ENCODE data around the gene PCTP. TPM values are rescaled to one million over a fixed set of nuclear protein-coding genes. Genes with fewer than 3 reads are reported as not detected.
A peak's percentile ranks its signal among the peaks of the same experiment; 100 is the strongest.

The PCTP gene
- total and polyA plus RNA-seq, 2 experiments from 2014 or later, result 23.4 to 28.5 TPM

DNA sequence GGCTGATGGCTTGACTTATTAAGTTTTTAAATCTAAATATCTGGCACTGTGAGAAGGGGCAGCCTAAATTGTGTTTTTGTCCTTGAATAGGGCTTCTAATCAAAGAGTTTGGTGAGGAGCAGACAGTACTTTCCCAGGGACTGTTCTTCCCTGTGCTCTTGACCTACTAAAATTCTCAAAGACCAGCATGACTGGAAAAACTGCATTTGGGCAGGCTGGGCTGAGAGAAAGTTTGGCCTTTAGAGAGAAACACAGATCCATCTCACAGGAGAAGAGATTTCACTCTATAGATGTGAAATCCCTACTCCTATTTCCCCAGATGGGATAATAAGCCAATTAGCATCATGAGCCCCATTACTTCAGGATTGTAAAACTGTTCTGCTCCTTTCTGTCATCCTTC lies 7.3 kb downstream of the PCTP start:
- TF ChIP-seq, protein P1, sequence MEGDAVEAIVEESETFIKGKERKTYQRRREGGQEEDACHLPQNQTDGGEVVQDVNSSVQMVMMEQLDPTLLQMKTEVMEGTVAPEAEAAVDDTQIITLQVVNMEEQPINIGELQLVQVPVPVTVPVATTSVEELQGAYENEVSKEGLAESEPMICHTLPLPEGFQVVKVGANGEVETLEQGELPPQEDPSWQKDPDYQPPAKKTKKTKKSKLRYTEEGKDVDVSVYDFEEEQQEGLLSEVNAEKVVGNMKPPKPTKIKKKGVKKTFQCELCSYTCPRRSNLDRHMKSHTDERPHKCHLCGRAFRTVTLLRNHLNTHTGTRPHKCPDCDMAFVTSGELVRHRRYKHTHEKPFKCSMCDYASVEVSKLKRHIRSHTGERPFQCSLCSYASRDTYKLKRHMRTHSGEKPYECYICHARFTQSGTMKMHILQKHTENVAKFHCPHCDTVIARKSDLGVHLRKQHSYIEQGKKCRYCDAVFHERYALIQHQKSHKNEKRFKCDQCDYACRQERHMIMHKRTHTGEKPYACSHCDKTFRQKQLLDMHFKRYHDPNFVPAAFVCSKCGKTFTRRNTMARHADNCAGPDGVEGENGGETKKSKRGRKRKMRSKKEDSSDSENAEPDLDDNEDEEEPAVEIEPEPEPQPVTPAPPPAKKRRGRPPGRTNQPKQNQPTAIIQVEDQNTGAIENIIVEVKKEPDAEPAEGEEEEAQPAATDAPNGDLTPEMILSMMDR (IDR thresholded peaks at IDR 0.05; ENCODE audit: low read depth, low read length), result no peak
- Histone ChIP-seq H3K36me3 (no peaks in the 10 kb centered on the region), H3K9me3 (ENCODE audit: low read depth) (no peaks in the 10 kb centered on the region), H3K4me1 (ENCODE audit: low read depth) (no peaks in the 10 kb centered on the region), H3K4me3 (no peak overlapping the region), H3K27ac (no peak overlapping the region), H3K27me3 (no peaks in the 10 kb centered on the region)
- no peak for DNase-seq (ENCODE audit: low read depth in 1 of 2, low spot score in 1 of 2)

DNA sequence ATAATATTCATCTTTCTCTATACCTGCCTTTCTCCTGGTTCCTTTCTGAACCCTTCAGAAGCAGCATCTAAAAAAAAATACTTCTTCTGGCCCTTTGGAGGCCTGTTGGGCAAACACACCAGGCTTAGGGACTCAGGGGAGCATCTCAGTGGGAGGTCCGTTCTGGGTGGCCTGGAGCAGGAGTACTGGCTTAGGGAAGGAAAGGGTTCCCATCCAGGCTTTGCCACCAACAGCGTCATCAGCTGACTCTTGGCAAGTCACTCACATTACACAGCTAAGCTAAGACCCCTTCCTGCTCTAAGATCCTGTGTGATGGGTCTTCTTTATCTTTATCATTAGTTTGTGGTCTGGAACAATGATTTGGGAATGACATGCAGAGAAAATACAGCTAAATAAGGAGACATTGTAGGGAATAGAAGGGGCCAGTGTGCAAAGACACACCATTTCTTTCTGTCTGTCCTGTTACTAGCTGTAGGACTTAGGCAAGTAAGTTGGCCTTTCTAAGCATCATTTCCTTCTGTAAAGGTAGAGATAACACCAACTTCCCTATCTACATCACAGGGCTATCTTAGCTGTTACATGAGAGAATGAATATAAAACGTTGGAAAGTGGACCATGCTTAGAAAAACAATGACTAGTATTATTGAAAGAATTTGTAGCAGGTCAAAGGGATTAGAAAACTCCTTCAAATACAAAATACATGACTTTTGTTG lies 9.9 kb downstream of the PCTP start:
- Histone ChIP-seq H3K9me3 (ENCODE audit: low read depth) (no peaks in the 10 kb centered on the region), H3K4me3 (no peak overlapping the region), H3K4me1 (ENCODE audit: low read depth) (no peaks in the 10 kb centered on the region), H3K27ac (no peak overlapping the region), H3K36me3 (no peaks in the 10 kb centered on the region), H3K27me3 (no peaks in the 10 kb centered on the region)
- TF ChIP-seq, protein P1 (IDR thresholded peaks at IDR 0.05; ENCODE audit: low read depth, low read length), result no peak
- DNase-seq (ENCODE audit: low read depth in 1 of 2, low spot score in 1 of 2), result peak in 1 of 2 donors; percentile 61

DNA sequence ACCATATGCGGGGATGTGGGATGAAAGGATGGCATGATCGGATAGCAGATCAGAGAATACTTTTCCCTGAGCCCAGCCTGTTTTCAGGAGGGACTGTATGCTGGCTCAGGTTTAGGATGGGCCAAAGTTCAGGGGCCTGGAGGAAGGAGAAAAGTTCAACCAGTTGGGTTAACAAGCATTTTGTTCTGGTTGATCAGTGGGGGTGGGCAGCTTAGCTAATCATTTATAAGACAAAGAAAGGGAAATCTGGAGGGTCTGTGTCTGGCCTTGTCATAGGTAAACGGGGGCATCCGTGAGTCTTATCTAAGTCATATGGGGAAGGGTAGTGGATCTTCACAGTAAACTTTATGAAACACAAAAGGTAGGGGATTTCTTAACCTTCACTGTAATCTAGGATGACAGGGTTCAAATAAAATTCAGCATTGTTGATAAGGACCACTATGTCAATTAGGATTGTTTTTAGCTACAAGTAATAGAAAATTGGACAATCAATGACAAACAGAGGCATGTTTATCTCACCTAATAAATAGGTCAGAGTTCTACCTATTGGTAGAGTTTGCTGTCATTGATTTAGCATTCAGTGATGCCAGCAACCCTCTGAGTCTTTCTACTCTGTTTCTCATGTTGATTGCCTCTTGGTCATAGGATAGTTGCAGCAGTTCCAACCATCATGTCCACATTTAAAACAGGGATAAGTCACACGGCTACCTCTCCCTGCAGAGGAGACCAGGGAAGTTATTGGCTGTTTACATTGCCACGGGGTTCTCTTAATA lies 11.4 kb downstream of the PCTP start:
- H3K27ac ChIP-seq, result no peak overlapping the region
- H3K4me3 ChIP-seq, result no peak overlapping the region
- no peaks in the 10 kb centered on the region for H3K27me3 ChIP-seq
- no peak for DNase-seq (ENCODE audit: low read depth in 1 of 2, low spot score in 1 of 2)
- no peaks in the 10 kb centered on the region for H3K4me1 ChIP-seq (ENCODE audit: low read depth)
- no peaks in the 10 kb centered on the region for H3K9me3 ChIP-seq (ENCODE audit: low read depth)
- H3K36me3 ChIP-seq, result no peaks in the 10 kb centered on the region
- TF ChIP-seq, protein P1 (IDR thresholded peaks at IDR 0.05; ENCODE audit: low read depth, low read length), result no peak

DNA sequence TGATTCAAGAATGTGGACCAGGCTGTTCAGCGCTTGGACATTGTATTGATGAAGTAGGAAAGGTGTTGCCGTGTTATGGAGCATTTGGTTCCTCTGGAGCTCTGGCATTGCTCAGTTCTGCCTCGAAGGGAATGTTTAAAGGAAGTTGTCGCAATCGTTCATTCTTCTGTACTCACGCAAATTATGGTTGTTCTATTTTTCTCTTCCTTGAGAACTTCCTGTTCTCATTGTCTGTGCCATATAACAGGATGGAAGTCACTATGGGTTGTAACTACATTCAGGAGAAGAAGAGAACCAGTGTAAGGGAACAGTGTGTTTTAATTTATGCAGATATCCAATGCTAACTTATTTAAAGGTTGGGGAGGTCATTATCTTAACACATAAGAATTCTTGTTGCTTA lies 13.0 kb downstream of the PCTP start:
- no peaks in the 10 kb centered on the region for H3K4me1 ChIP-seq (ENCODE audit: low read depth)
- DNase-seq (ENCODE audit: low read depth in 1 of 2, low spot score in 1 of 2), result peak in 1 of 2 donors; percentile 53
- H3K36me3 ChIP-seq, result no peaks in the 10 kb centered on the region
- TF ChIP-seq, protein P1 (IDR thresholded peaks at IDR 0.05; ENCODE audit: low read depth, low read length), result no peak
- H3K27ac ChIP-seq, result no peak overlapping the region
- no peak overlapping the region for H3K4me3 ChIP-seq
- no peaks in the 10 kb centered on the region for H3K27me3 ChIP-seq
- H3K9me3 ChIP-seq (ENCODE audit: low read depth), result no peaks in the 10 kb centered on the region

DNA sequence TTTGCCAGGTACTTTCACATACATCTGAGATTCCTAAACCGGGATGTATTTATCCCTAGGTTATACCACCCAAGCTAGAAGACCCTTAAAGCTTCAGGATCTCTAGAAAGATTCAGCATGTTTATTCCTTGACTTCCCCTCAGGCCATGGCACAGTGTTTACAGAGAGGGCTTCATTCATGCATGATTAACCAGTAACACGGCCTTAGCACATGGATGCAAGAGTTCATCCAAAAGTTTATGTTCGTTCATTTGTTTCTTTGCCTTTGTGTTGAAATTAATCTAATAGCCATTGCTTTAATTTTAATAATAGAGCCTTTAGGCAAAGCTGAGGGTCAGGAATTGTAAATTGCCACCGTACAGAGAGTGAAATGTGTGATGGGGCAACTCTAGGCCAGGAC lies 13.8 kb downstream of the PCTP start:
- no peaks in the 10 kb centered on the region for H3K36me3 ChIP-seq
- TF ChIP-seq, protein P1 (IDR thresholded peaks at IDR 0.05; ENCODE audit: low read depth, low read length), result no peak
- no peak overlapping the region for H3K4me3 ChIP-seq
- no peak overlapping the region for H3K27ac ChIP-seq
- no peaks in the 10 kb centered on the region for H3K27me3 ChIP-seq
- H3K9me3 ChIP-seq (ENCODE audit: low read depth), result no peaks in the 10 kb centered on the region
- no peak for DNase-seq (ENCODE audit: low read depth in 1 of 2, low spot score in 1 of 2)
- H3K4me1 ChIP-seq (ENCODE audit: low read depth), result no peaks in the 10 kb centered on the region
